HG02610 (cell line): ENCODE data around the gene KRTAP5-10.
"Not testable (repeated sequence)": the region's sequence is repeated elsewhere in the genome, so short reads cannot be mapped to it uniquely, and the experiment has no call there.

ENCODE experiments used
- ATAC-seq: cut with Tn5 transposase; IDR thresholded peaks from one replicate; pipeline ENCODE4 v1.9.1; 2021; ENCODE audit warnings: mild to moderate bottlenecking, moderate library complexity; ENCODE audit not compliant: unreplicated experiment

Gene KRTAP5-10

GRCh38 chr11:71607520-71608216 lies 42.3 kb downstream of the KRTAP5-10 start:
- ATAC-seq, result not testable (repeated sequence)

- ATAC-seq, result not testable (repeated sequence)
These were observed 42.9 kb downstream of the KRTAP5-10 start for GRCh38 chr11:71608272-71608671.

- not testable (repeated sequence) for ATAC-seq
These were observed 46.0 kb downstream of the KRTAP5-10 start for GRCh38 chr11:71611218-71611910.

DNA sequence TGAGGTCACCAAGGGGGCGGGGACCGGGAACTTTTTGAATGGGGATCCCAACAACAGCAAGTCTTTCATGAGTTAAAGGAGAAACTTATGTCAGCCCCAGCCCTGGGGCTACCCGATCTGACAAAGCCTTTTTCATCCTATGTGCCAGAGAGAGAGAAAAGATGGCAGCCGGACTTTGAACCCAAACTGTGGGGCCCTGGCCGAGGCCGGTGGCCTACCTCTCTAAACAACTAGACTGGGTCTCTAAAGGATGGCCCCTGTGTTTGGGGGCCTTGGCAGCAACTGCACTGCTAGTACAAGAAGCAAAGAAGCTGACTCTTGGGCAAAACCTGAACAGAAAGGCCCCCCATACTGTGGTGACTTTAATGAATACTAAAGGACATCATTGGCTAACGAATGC lies 48.6 kb downstream of the KRTAP5-10 start:
- not testable (repeated sequence) for ATAC-seq

GRCh38 chr11:71614366-71614917 lies 49.1 kb downstream of the KRTAP5-10 start:
- not testable (repeated sequence) for ATAC-seq

DNA sequence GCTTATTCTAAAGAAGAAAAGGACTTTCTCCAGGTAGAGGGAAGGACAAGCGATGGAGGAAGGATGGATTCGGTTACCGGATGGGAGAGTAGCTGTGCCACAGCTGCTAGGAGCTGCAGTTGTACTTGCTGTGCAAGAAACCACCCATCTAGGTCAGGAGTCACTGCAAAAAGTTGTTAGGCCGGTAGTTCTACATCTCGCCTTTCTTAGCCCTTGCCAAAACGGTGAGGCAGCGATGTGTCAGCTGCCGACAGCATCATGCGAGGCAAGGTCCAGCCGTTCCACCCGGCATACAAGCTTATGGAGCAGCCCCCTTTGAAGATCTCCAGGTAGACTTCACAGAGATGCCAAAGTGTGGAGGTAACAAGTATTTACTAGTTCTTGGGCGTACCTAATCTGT lies 49.6 kb downstream of the KRTAP5-10 start:
- not testable (repeated sequence) for ATAC-seq
